A549 treated with AZD9567 at 1 μM for 4 hours (cell line): ENCODE data around the gene CARD14. TPM values are rescaled to one million over a fixed set of nuclear protein-coding genes. Genes with fewer than 3 reads are reported as not detected.

ENCODE experiments used
- total RNA-seq: library from RNA; stranded (reverse); fragments of 200-300 nt; extraction: Qiagen RNA extraction; gene quantifications from 5 replicates; pipeline ENCODE4 v1.2.3, GENCODE V29; 2022; ENCODE audit not compliant: insufficient read depth

The CARD14 gene
- 0.09 to 0.29 TPM (median 0.20 TPM) in 4 of 5 replicates, not detected in the other for total RNA-seq

GRCh38 chr17:80169784-80170500 lies at the start of gene CARD14:
CARD14 (plus strand) TSS chr17:80170030; CDS start chr17:80181439, 11,409 bp downstream.

DNA sequence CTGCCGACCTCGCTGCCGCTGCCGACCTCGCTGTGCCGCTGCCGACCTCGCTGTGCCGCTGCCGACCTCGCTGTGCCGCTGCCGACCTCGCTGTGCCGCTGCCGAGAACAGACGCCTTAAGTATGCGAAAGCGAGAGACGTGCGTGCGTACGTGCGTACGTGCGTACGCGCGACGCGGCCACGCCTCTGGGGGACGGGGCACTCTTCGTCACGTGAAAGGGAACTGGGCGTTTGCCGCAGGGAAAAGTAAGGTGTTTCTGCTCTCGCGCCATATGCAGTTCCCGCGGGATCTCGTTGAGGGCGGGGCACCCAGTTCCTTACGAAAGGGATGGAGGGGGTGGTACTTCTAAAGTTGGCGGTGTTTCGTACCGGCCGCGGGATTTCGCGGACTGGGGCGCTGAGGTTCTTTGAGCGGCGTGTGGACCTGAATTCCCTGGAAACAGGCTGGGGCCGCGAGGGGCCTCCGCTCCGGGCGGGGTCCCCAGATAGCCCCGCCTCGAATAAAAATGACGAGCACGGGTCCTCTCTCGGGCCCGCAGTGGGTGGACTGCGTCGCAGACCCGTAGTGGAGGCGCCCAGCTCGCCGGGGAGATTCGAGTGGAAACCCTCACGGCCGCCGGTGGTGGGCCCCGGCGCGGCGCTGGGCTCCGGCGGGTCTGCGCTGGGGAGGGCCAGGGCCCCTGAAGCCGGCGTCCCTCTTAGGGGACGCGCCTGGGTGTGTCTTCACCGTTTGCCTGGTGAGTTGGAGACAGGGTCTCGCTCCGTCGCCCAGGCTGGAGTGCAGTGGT lies 22.6 kb upstream of the CARD14 start, which contains the start of gene EIF4A3:
Gene EIF4A3, minus strand, starts transcription at position 94 of the 788 bp plus-strand sequence. CDS start 167 bp downstream, outside the sequence.

DNA sequence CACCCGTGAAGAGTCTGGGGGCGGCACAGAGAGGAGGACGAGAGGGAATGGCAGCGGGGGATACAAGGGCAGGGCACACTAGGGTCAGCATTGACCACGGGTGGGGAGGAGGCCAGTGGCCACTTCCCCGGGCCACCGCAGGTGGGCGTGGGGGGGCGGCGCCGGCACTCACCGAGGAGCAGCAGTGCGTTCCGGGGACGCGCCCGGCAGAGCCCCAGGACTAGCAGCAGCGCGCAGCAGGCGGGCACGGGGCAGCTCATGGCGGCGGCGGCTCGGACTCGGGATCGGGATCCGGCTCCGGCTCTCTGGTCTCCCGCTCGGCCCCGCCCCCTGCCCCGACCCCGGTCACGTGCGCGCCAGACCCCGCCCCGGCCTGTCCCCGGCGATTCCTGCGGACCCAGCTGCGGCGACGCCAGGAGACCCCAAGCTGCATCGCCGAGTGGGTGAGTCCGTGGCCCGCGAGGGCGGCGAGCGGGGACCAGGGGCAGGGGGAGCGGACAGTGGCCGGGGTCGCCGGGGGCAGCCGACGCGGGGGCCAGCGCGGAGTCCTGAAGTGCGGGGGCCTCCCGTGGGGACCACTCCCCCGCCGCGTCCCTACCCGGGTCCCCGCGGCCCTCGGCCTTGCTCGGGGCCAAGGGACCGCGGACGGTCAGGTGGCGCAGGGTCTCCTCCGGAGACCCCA lies 50.4 kb downstream of the CARD14 start, which contains the start of the genes SGSH and SLC26A11:
Gene SGSH, minus strand, starts transcription at position 280 of the 682 bp plus-strand sequence. Its CDS starts 20 bp downstream, at position 260.
Gene SLC26A11, plus strand, starts transcription at position 374 of the 682 bp plus-strand sequence. CDS start 1,134 bp downstream, outside the sequence.

Other genes with a start within 250 kb of the CARD14 start
- 8.8 to 14.0 TPM (median 12.7 TPM) in 5 replicates for gene TBC1D16, start 134.2 kb upstream of the CARD14 start, total RNA-seq
- gene CCDC40, start 133.4 kb upstream of the CARD14 start, total RNA-seq = 6.2 to 9.6 TPM (median 6.9 TPM) in 5 replicates
- gene GAA, start 68.4 kb upstream of the CARD14 start, total RNA-seq = 49.8 to 60.2 TPM (median 58.5 TPM) in 5 replicates
- 217 to 229 TPM (median 225 TPM) in 5 replicates for gene EIF4A3, start 22.9 kb upstream of the CARD14 start, total RNA-seq
- 22.0 to 31.1 TPM (median 29.3 TPM) in 5 replicates for gene SGSH, start 50.3 kb downstream of the CARD14 start, total RNA-seq
- gene SLC26A11, start 50.4 kb downstream of the CARD14 start, total RNA-seq = 12.4 to 18.9 TPM (median 15.7 TPM) in 5 replicates
- 52.4 to 82.7 TPM (median 56.1 TPM) in 5 replicates for gene RNF213, start 90.8 kb downstream of the CARD14 start, total RNA-seq
- 41.7 to 61.0 TPM (median 56.4 TPM) in 5 replicates for gene ENDOV, start 245.1 kb downstream of the CARD14 start, total RNA-seq